Stimulated activated naive B cell treated with anti-CD40 and anti-IgM and Interleukin-4, amounts not matched to agents 10 μg/mL and 1 μg/mL and 100 μg/mL, for 72 hours (primary cell): ENCODE results near the gene SSNA1.
A peak's percentile ranks its signal among the peaks of the same experiment; 100 is the strongest.

Source experiments
- ATAC-seq, 2 donors: fragments of 150-1000 bp; cut with Tn5 transposase; replicated peaks; 2 replicates each; pipeline ENCODE4 v1.10.0; 2021; ENCODE audit warnings: moderate library complexity in 1 of 2
- DNase-seq: peaks from one replicate; pipeline ENCODE4 v3.0.0; 2021
- H3K27ac Mint-ChIP-seq: one replicate; pipeline ENCODE4 v1.8.0; 2022; ENCODE audit warnings: mild to moderate bottlenecking, mixed read lengths
- H3K27me3 Mint-ChIP-seq, 2 donors: one replicate each; pipeline ENCODE4 v1.8.0; 2022; ENCODE audit warnings: mixed read lengths in 2 of 2
- H3K36me3 Mint-ChIP-seq, 2 donors: one replicate each; pipeline ENCODE4 v1.8.0; 2022; ENCODE audit warnings: mixed read lengths in 2 of 2, mild to moderate bottlenecking in 1 of 2
- H3K4me1 Mint-ChIP-seq, 2 donors: one replicate each; pipeline ENCODE4 v1.8.0; 2022; ENCODE audit warnings: mixed read lengths in 2 of 2, mild to moderate bottlenecking in 1 of 2
- H3K4me3 Mint-ChIP-seq, 2 donors: one replicate each; pipeline ENCODE4 v1.8.0; 2022; ENCODE audit warnings: mild to moderate bottlenecking in 2 of 2, mixed read lengths in 2 of 2, moderate library complexity in 1 of 2
- H3K9me3 Mint-ChIP-seq, 2 donors: one replicate each; pipeline ENCODE4 v1.8.0; 2022; ENCODE audit warnings: mixed read lengths in 2 of 2, mild to moderate bottlenecking in 1 of 2

The SSNA1 gene

DNA sequence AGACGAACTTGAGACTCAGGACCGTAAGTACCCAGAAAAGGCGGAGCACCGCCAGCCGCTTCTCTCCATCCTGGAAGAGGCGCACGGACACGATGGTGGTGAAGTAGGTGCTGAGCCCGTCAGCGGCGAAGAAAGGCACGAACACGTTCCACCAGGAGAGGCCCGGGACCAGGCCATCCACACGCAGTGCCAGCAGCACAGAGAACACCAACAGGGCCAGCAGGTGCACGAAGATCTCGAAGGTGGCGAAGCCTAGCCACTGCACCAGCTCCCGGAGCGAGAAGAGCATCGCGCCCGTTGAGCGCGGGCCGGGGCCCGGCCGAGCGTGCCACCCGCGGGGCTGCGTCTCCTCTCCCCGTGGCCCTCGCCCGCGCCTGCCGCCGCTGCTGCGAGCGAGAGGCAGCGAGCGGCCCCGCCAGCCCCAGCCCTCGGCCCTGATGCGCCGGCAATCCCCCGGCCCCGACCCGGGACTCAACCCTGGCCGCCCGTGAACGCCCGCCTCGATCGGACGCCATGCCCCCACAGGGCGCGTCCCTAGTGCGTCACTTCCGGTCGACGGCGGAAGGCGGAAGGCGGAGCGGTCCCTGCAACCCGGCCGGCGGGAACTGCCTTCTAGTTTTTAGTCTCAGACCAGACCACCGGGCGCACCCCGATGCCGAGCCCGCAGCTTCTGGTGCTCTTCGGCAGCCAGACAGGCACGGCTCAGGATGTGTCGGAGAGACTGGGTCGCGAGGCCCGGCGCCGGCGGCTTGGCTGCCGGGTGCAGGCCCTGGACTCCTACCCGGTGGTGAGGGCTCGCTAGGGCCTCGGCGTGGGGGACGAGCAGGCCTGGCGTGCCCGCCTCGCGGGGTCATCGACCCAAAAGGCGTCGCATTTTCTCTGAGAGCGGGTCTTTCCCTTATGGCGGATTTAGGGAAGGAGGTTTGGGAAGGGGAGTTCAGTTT lies 16.9 kb downstream of the SSNA1 start, which contains the start of the genes NDOR1 and TMEM203:
Gene NDOR1 (plus strand): TSS at position 575 of the 944 bp plus-strand sequence. CDS start 78 bp downstream, at position 653.
Gene TMEM203 (minus strand): TSS at position 523 of the 944 bp plus-strand sequence. CDS start 234 bp downstream, at position 289.
- peak; percentile 89 for DNase-seq
- ATAC-seq: peak; percentile 70 to 71
- Mint-ChIP-seq H3K36me3 (peaks cover 20 to 34% of the 10 kb centered on the region in 2 donors), H3K4me1 (peaks cover 34 to 63% of the 10 kb centered on the region in 2 donors), H3K9me3 (no peaks in the 10 kb centered on the region), H3K27ac (peak within 1 kb of the TSS; percentile 97), H3K4me3 (peak within 1 kb of the TSS; percentile 93 to 95), H3K27me3 (no peaks in the 10 kb centered on the region)

DNA sequence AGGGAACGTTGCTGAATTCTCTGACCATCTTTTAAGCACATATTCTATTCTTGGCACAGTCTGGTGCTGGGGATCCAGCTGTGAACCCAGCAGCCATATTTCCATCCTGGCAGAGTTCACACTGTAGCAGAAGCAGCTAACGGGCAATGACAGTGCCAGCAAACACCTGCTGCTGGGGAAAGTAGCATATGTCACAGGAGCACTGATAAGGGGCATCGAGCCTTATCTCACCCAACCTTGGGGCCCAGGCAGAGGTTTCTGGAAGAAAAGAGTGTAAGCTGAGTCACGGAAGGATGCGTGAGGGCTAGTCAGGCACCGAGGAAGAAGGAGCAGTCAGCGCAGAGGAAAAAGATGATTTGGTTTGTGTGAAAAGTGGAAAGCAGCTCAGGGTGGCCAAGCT lies 18.1 kb downstream of the SSNA1 start:
- H3K9me3 Mint-ChIP-seq: no peaks in the 10 kb centered on the region
- peak overlapping the region; percentile 97 for H3K27ac Mint-ChIP-seq
- peaks cover 33 to 54% of the 10 kb centered on the region in 2 donors for H3K4me1 Mint-ChIP-seq
- DNase-seq: no peak
- no peaks in the 10 kb centered on the region for H3K27me3 Mint-ChIP-seq
- H3K36me3 Mint-ChIP-seq: peaks cover 25 to 42% of the 10 kb centered on the region in 2 donors
- peak overlapping the region; percentile 93 to 95 for H3K4me3 Mint-ChIP-seq
- ATAC-seq: no peak

GRCh38 chr9:137211532-137211931 lies 23.1 kb downstream of the SSNA1 start:
- Mint-ChIP-seq H3K9me3 (no peaks in the 10 kb centered on the region), H3K36me3 (peaks cover 30 to 44% of the 10 kb centered on the region in 2 donors), H3K4me1 (peaks cover 17 to 18% of the 10 kb centered on the region in 2 donors), H3K27ac (peak overlapping the region; percentile 85), H3K4me3 (no peak overlapping the region), H3K27me3 (no peaks in the 10 kb centered on the region)
- no peak for DNase-seq
- no peak for ATAC-seq

- Mint-ChIP-seq H3K36me3 (peaks cover 23 to 34% of the 10 kb centered on the region in 2 donors), H3K9me3 (no peaks in the 10 kb centered on the region), H3K27me3 (no peaks in the 10 kb centered on the region), H3K4me1 (peaks cover 8 to 14% of the 10 kb centered on the region in 2 donors), H3K4me3 (no peak overlapping the region), H3K27ac (no peak overlapping the region)
- DNase-seq: no peak
- ATAC-seq: no peak
Observed at GRCh38 chr9:137212520-137212919, 24.0 kb downstream of the SSNA1 start.

- no peak overlapping the region for H3K27ac Mint-ChIP-seq
- H3K4me1 Mint-ChIP-seq: peaks cover 7 to 11% of the 10 kb centered on the region in 2 donors
- H3K27me3 Mint-ChIP-seq: no peaks in the 10 kb centered on the region
- ATAC-seq (no peak), DNase-seq (no peak)
- no peaks in the 10 kb centered on the region for H3K9me3 Mint-ChIP-seq
- peaks cover 22 to 31% of the 10 kb centered on the region in 2 donors for H3K36me3 Mint-ChIP-seq
- no peak overlapping the region for H3K4me3 Mint-ChIP-seq
Observed at GRCh38 chr9:137213160-137214060, 24.9 kb downstream of the SSNA1 start.

GRCh38 chr9:137214620-137215019 lies 26.1 kb downstream of the SSNA1 start:
- Mint-ChIP-seq H3K9me3 (no peaks in the 10 kb centered on the region), H3K4me1 (peaks cover 5 to 6% of the 10 kb centered on the region in 2 donors), H3K27me3 (no peaks in the 10 kb centered on the region), H3K36me3 (peaks cover 17 to 28% of the 10 kb centered on the region in 2 donors), H3K4me3 (no peak overlapping the region), H3K27ac (no peak overlapping the region)
- ATAC-seq: no peak
- DNase-seq: no peak

GRCh38 chr9:137215196-137215986 lies 26.9 kb downstream of the SSNA1 start:
- peaks cover 15 to 28% of the 10 kb centered on the region in 2 donors for H3K36me3 Mint-ChIP-seq
- ATAC-seq (no peak), DNase-seq (no peak)
- no peaks in the 10 kb centered on the region for H3K9me3 Mint-ChIP-seq
- H3K27ac Mint-ChIP-seq: no peak overlapping the region
- H3K27me3 Mint-ChIP-seq: no peaks in the 10 kb centered on the region
- H3K4me3 Mint-ChIP-seq: no peak overlapping the region
- H3K4me1 Mint-ChIP-seq: peaks cover 5 to 6% of the 10 kb centered on the region in 2 donors

- Mint-ChIP-seq H3K36me3 (peaks cover 10 to 19% of the 10 kb centered on the region in 2 donors), H3K9me3 (no peaks in the 10 kb centered on the region), H3K27me3 (no peaks in the 10 kb centered on the region), H3K4me3 (no peak overlapping the region), H3K27ac (no peak overlapping the region), H3K4me1 (peaks cover 5% of the 10 kb centered on the region in 2 donors)
- DNase-seq: no peak
- no peak for ATAC-seq
Observed at GRCh38 chr9:137216188-137216965, 27.9 kb downstream of the SSNA1 start.

GRCh38 chr9:137217276-137218211 lies 29.1 kb downstream of the SSNA1 start:
- DNase-seq (no peak), ATAC-seq (no peak)
- peak overlapping the region; percentile 34 for H3K27ac Mint-ChIP-seq
- peaks cover 10 to 19% of the 10 kb centered on the region in 2 donors for H3K36me3 Mint-ChIP-seq
- H3K9me3 Mint-ChIP-seq: no peaks in the 10 kb centered on the region
- H3K4me3 Mint-ChIP-seq: no peak overlapping the region
- no peaks in the 10 kb centered on the region for H3K27me3 Mint-ChIP-seq
- H3K4me1 Mint-ChIP-seq: peaks cover 5% of the 10 kb centered on the region in 2 donors

- DNase-seq (no peak), ATAC-seq (no peak)
- Mint-ChIP-seq H3K4me3 (peak overlapping the region in 1 of 2 donors; percentile 30), H3K9me3 (no peaks in the 10 kb centered on the region), H3K36me3 (peaks cover 10 to 15% of the 10 kb centered on the region in 2 donors), H3K4me1 (peaks cover 9 to 11% of the 10 kb centered on the region in 2 donors), H3K27ac (no peak overlapping the region), H3K27me3 (no peaks in the 10 kb centered on the region)
Observed at GRCh38 chr9:137218212-137218753, 29.8 kb downstream of the SSNA1 start.

- H3K4me3 Mint-ChIP-seq: peak overlapping the region in 1 of 2 donors; percentile 30
- no peak overlapping the region for H3K27ac Mint-ChIP-seq
- peaks cover 9 to 12% of the 10 kb centered on the region in 2 donors for H3K4me1 Mint-ChIP-seq
- ATAC-seq (no peak), DNase-seq (no peak)
- peaks cover 10 to 15% of the 10 kb centered on the region in 2 donors for H3K36me3 Mint-ChIP-seq
- H3K27me3 Mint-ChIP-seq: no peaks in the 10 kb centered on the region
- no peaks in the 10 kb centered on the region for H3K9me3 Mint-ChIP-seq
Observed at GRCh38 chr9:137218754-137219271, 30.3 kb downstream of the SSNA1 start.
